RWPE1 (cell line): ENCODE data around the gene ANKIB1.

Experiments used
- CTCF ChIA-PET: fragments of 350-600 bp; sonication (Branson Sonifier 250); formaldehyde crosslinking; extraction: SDS; loops from one replicate; lab custom pipeline; 2021; lab: Yijun Ruan, JAX
- POLR2A ChIA-PET: fragments of 400-600 bp; formaldehyde crosslinking; extraction: SDS; loops from one replicate; lab custom pipeline; 2020; ENCODE audit warnings: antibody characterized with exemption; ENCODE audit not compliant: low non-redundant PET; lab: Yijun Ruan, JAX
- DNase-seq: peaks from one replicate; pipeline ENCODE4 v3.0.0; 2012; ENCODE audit warnings: low spot score
- H3K27ac ChIP-seq: fragments of 450-650 bp; 2 replicates; pipeline ENCODE4 v1.5.1; 2017
- CTCF ChIP-seq: fragments of 450-650 bp; conservative IDR thresholded peaks from 2 replicates; pipeline ENCODE4 v1.5.1; 2017; ENCODE audit warnings: low read depth, mild to moderate bottlenecking

The ANKIB1 gene

DNA sequence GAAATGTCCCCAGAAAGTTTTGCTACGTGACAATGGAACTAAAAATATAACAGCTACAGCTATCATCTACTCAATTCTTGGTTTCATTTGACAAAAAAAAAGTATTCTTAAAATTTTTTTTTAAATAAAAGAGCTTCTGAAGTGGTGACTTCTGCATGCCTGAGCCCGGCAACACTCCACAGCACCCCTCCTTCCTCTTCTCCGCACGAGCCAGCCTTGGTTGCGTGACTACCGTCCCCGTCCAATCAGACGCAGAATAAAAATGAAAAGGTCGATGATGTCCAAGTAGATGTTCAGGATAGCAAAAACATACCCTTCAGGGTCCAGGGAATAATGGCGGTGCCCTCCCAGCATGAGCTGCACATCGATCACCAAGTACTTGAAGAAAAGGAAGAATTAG, 167.0 kb downstream of the ANKIB1 start:
- ChIA-PET CTCF (interaction anchor here (0.6 to 0.8 kb wide), 5 partner anchors 10 to 593 kb away, joined by 3 to 4 read pairs (median 3); no protein-coding TSS in a partner anchor), POLR2A (no interaction called here)
- H3K27ac ChIP-seq = no peak overlapping the region
- DNase-seq = no peak
- no peak for TF ChIP-seq CTCF

- no peak for DNase-seq
- no peak for TF ChIP-seq CTCF
- POLR2A ChIA-PET = no interaction called here
- CTCF ChIA-PET = interaction anchor here (0.6 to 0.7 kb wide), 3 partner anchors 12 to 592 kb away, joined by 3 read pairs; no protein-coding TSS in a partner anchor
- no peak overlapping the region for H3K27ac ChIP-seq
Observed at GRCh38 chr7:92413550-92413949, 167.8 kb downstream of the ANKIB1 start.

- no peak for DNase-seq
- no peak overlapping the region for H3K27ac ChIP-seq
- POLR2A ChIA-PET = no interaction called here
- no peak for TF ChIP-seq CTCF
- CTCF ChIA-PET = interaction anchor here (0.6 kb wide), 1 partner anchor 783 kb away, joined by 5 read pairs; no protein-coding TSS in a partner anchor
Observed at GRCh38 chr7:92415225-92415624, 169.5 kb downstream of the ANKIB1 start.

- no peak overlapping the region for H3K27ac ChIP-seq
- ChIA-PET POLR2A (no interaction called here), CTCF (no interaction called here)
- no peak for TF ChIP-seq CTCF
- no peak for DNase-seq
Observed at GRCh38 chr7:92417913-92418312, 172.1 kb downstream of the ANKIB1 start.

DNA sequence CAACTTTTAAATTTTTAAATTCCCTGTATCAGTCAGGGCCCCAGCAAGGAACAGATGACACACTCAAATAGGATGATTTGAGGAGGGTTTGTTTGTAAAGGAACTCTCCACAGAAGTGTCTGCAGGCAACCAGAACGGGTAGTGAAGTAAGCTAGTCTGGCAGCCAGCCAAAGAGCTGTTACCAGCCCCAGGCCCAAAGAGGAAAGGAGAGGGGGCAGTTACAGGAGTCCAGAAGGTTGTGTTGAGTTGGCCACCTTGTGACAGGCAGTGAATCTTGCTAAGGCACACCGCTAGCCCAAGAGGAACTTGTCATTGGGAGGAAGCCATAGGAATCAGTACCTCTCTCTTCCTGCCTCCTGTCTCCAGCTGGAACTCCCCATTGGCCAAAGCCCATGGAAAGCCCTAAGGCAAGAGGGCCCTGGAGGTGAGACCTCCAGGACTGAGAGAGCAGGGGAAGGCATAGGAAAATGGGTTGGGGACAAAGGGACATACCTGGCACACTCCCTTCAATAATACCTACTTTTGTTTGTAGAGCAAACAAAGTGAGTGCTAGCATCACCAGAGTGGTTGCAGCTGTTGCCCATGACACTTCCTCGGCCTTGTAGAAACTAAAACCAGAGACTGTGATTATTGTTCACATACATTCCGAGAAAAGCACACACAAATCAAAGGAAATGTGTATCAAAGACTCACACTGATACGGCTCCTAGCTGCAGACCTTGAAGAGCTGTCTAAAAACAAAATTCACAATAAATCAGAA, 176.1 kb downstream of the ANKIB1 start:
- TF ChIP-seq CTCF = no peak
- ChIA-PET CTCF (no interaction called here), POLR2A (no interaction called here)
- DNase-seq = no peak
- no peak overlapping the region for H3K27ac ChIP-seq

- ChIA-PET POLR2A (no interaction called here), CTCF (interaction anchor here (0.6 kb wide), 1 partner anchor 10 kb away, joined by 3 read pairs; no protein-coding TSS in a partner anchor)
- no peak overlapping the region for H3K27ac ChIP-seq
- TF ChIP-seq CTCF = no peak
- DNase-seq = no peak
Observed at GRCh38 chr7:92422926-92423325, 177.2 kb downstream of the ANKIB1 start.
